Measurements from ENCODE around the gene LGI1.

Gene LGI1

GRCh38 chr10:93757801-93758507, at the start of gene LGI1:
TSS of gene LGI1 (plus strand) at chr10:93757936. CDS start at chr10:93758145, 209 bp downstream.
- DNase-seq = no peak

GRCh38 chr10:93710333-93710909, 47.3 kb upstream of the LGI1 start:
- peak; percentile 31 for DNase-seq

- DNase-seq = no peak
Measured at GRCh38 chr10:93711891-93712290, 45.8 kb upstream of the LGI1 start.

- DNase-seq = no peak
Measured at GRCh38 chr10:93712593-93712992, 45.1 kb upstream of the LGI1 start.

- no peak for DNase-seq
Measured at GRCh38 chr10:93715345-93715744, 42.4 kb upstream of the LGI1 start.

GRCh38 chr10:93716766-93717165, 41.0 kb upstream of the LGI1 start:
- no peak for DNase-seq

GRCh38 chr10:93718937-93719725, 38.6 kb upstream of the LGI1 start:
- DNase-seq = no peak

- no peak for DNase-seq
Measured at GRCh38 chr10:93719901-93720300, 37.8 kb upstream of the LGI1 start.

GRCh38 chr10:93722550-93722949, 35.2 kb upstream of the LGI1 start:
- no peak for DNase-seq

- no peak for DNase-seq
Measured at GRCh38 chr10:93723153-93723552, 34.6 kb upstream of the LGI1 start.

GRCh38 chr10:93726024-93726423, 31.7 kb upstream of the LGI1 start:
- DNase-seq = no peak

GRCh38 chr10:93741367-93741766, 16.4 kb upstream of the LGI1 start:
- no peak for DNase-seq

GRCh38 chr10:93742633-93743349, 14.9 kb upstream of the LGI1 start:
- no peak for DNase-seq

- no peak for DNase-seq
Measured at GRCh38 chr10:93745408-93746065, 12.2 kb upstream of the LGI1 start.

- DNase-seq = no peak
Measured at GRCh38 chr10:93746844-93747284, 10.9 kb upstream of the LGI1 start.

GRCh38 chr10:93749218-93749799, 8.4 kb upstream of the LGI1 start:
- DNase-seq = peak; percentile 44

GRCh38 chr10:93751124-93751523, 6.6 kb upstream of the LGI1 start:
- DNase-seq = no peak

GRCh38 chr10:93751832-93752231, 5.9 kb upstream of the LGI1 start:
- no peak for DNase-seq

- DNase-seq = no peak
Measured at GRCh38 chr10:93752761-93753160, 5.0 kb upstream of the LGI1 start.

- DNase-seq = no peak
Measured at GRCh38 chr10:93753621-93754250, 4.0 kb upstream of the LGI1 start.

- DNase-seq = no peak
Measured at GRCh38 chr10:93754761-93755160, 3.0 kb upstream of the LGI1 start.

All from NCI-H2029 treated with DMSO at 0.1 percent for 48 hours (cell line).